GM12864 (cell line): ENCODE measurements around the gene MAST2.

Experiments used
- DNase-seq: peaks from one replicate; pipeline ENCODE4 v3.0.0-alpha.2; 2011; ENCODE audit warnings: low read depth
- H3K4me3 ChIP-seq: 2 replicates; pipeline ENCODE4 v1.5.1; 2011; ENCODE audit warnings: mild to moderate bottlenecking, low read depth, low read length, control low read depth
- CTCF ChIP-seq: IDR thresholded peaks from 2 replicates; pipeline ENCODE4 v1.5.1; 2011; ENCODE audit warnings: low read depth, mild to moderate bottlenecking, moderate library complexity, low read length, control low read depth, inconsistent platforms; ENCODE audit errors: missing control alignments

Gene MAST2

GRCh38 chr1:46030876-46031660 lies 227.7 kb downstream of the MAST2 start:
- no peak for TF ChIP-seq CTCF
- H3K4me3 ChIP-seq, result no peak overlapping the region
- DNase-seq, result no peak

- DNase-seq, result no peak
- TF ChIP-seq CTCF, result no peak
- H3K4me3 ChIP-seq, result no peak overlapping the region
Observed at GRCh38 chr1:46034601-46035516, 231.4 kb downstream of the MAST2 start.

- H3K4me3 ChIP-seq, result no peak overlapping the region
- peak; percentile 98 for TF ChIP-seq CTCF
- peak; percentile 59 for DNase-seq
Observed at GRCh38 chr1:46036894-46037839, 233.8 kb downstream of the MAST2 start.

GRCh38 chr1:46039571-46040052 lies 236.2 kb downstream of the MAST2 start:
- no peak for DNase-seq
- TF ChIP-seq CTCF, result no peak

GRCh38 chr1:46041551-46041950 lies 238.1 kb downstream of the MAST2 start:
- no peak overlapping the region for H3K4me3 ChIP-seq
- no peak for DNase-seq
- no peak for TF ChIP-seq CTCF

More at GRCh38 chr1:46039571-46040052, 236.2 kb downstream of the MAST2 start:
- H3K4me3 ChIP-seq, result no peak overlapping the region

- no peak overlapping the region for H3K4me3 ChIP-seq
- TF ChIP-seq CTCF, result no peak
- no peak for DNase-seq
Observed at GRCh38 chr1:46041974-46042373, 238.6 kb downstream of the MAST2 start.
